ENCODE measurements around the gene GRWD1. TPM values are rescaled to one million over a fixed set of nuclear protein-coding genes. Genes with fewer than 3 reads are reported as not detected.

The GRWD1 gene
- total RNA-seq, 2 donors from 2014 or later, result 36.6 to 39.2 TPM

DNA sequence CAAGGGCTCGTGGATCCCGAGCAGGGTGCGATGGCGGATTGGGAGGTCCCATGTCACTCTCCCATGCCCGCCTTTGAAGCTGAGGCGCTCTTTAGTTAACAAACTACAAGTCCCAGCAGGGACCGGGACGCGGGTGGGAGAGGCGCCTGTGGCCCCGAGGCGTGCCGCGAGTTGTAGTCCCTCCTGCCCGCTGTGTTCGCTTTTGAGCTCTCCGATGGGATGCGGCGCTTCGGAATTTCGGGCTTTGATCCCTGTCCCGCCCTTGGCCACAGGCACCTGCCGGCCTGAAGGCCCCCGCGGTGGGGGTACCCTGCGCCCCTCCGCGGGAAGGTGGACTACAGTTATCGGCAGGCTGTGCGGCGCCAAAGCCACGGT, 34.4 kb downstream of the GRWD1 start:
- Histone ChIP-seq H3K27ac (ENCODE audit: low read depth, low read length) (no peak overlapping the region), H3K4me1 (ENCODE audit: control insufficient read depth, insufficient read depth, low read length) (no peaks in the 10 kb centered on the region), H3K4me3 (ENCODE audit: low read length) (no peak overlapping the region), H3K36me3 (ENCODE audit: control insufficient read depth, insufficient read depth, low read length) (peaks cover 51% of the 10 kb centered on the region), H3K9ac (ENCODE audit: extremely low read depth, low read length, poor library complexity, severe bottlenecking) (no peak overlapping the region), H3K27me3 (ENCODE audit: control insufficient read depth, insufficient read depth, low read length, poor library complexity, severe bottlenecking) (no peaks in the 10 kb centered on the region), H3K9me3 (ENCODE audit: control insufficient read depth, low read length) (no peaks in the 10 kb centered on the region)
- no peak overlapping the region for H3K4me3 Mint-ChIP-seq
- H3K27me3 Mint-ChIP-seq (ENCODE audit: insufficient read depth), result no peaks in the 10 kb centered on the region
- TF ChIP-seq, protein P1, sequence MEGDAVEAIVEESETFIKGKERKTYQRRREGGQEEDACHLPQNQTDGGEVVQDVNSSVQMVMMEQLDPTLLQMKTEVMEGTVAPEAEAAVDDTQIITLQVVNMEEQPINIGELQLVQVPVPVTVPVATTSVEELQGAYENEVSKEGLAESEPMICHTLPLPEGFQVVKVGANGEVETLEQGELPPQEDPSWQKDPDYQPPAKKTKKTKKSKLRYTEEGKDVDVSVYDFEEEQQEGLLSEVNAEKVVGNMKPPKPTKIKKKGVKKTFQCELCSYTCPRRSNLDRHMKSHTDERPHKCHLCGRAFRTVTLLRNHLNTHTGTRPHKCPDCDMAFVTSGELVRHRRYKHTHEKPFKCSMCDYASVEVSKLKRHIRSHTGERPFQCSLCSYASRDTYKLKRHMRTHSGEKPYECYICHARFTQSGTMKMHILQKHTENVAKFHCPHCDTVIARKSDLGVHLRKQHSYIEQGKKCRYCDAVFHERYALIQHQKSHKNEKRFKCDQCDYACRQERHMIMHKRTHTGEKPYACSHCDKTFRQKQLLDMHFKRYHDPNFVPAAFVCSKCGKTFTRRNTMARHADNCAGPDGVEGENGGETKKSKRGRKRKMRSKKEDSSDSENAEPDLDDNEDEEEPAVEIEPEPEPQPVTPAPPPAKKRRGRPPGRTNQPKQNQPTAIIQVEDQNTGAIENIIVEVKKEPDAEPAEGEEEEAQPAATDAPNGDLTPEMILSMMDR (conservative IDR thresholded peaks at IDR 0.05), result no peak
- H3K4me1 Mint-ChIP-seq, result no peaks in the 10 kb centered on the region
- H3K36me3 Mint-ChIP-seq (ENCODE audit: low read depth), result peaks cover 55% of the 10 kb centered on the region
- H3K27ac Mint-ChIP-seq, result no peak overlapping the region
- whole genome bisulfite sequencing, 2 experiments (ENCODE audit: insufficient coverage in 1 of 2, insufficient read length in 1 of 2), result 96% methylated on average over 10 to 32 of the region's 32 CpGs
- no peaks in the 10 kb centered on the region for H3K9me3 Mint-ChIP-seq
- no peak for DNase-seq

DNA sequence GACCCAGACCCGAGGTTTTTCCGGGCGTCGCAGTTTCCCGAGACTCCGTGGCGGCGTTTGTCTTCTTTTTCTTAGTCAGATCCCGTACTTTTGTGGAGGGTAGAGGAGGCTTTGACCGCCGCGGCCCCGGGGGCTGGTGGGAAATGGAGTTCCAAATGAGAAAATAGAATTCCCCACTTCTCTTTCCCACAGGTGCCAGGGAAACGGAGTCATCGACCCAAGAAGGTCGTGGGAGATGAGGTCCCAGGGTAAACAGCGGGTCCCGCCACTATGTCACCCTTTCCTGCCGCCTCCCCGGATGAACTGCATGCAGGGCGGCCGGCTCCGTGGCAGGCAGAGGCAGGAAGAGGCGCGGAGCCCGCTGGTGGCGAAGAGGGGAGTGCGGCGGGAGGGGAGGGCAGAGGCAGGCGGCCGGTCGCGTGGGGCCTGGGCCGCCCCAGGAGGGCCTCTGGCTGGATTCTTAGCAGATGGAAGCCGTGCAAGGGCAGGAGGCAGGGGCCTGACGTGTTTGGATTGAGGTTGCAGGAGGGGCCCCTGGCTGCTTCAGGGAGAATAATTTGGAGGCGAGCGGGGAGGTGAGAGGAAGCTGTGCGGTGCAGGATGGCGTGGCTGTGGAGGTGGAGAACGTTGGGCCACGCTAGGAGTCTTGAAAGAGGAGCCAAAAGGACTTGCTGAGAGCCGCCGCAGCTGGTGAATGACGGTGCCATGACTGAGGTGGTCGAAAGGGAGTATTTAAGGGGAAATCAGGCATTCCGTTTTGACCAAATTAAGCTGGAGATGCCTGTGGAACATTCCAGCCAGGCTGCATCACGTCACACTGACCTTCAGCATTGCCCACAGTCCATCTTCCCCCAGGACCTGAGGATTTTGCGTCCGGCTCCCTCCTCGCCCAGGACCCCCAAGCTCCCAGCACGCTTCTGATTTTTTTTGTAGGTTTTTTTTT, 35.0 kb downstream of the GRWD1 start:
- H3K9me3 ChIP-seq (ENCODE audit: control insufficient read depth, low read length), result no peaks in the 10 kb centered on the region
- H3K9me3 Mint-ChIP-seq, result no peaks in the 10 kb centered on the region
- DNase-seq, result peak; percentile 48
- H3K27me3 ChIP-seq (ENCODE audit: control insufficient read depth, insufficient read depth, low read length, poor library complexity, severe bottlenecking), result no peaks in the 10 kb centered on the region
- no peak overlapping the region for H3K27ac Mint-ChIP-seq
- peak overlapping the region; percentile 53 for H3K27ac ChIP-seq (ENCODE audit: low read depth, low read length)
- TF ChIP-seq, protein P1 (conservative IDR thresholded peaks at IDR 0.05), result no peak
- no peak overlapping the region for H3K4me3 ChIP-seq (ENCODE audit: low read length)
- no peak overlapping the region for H3K4me3 Mint-ChIP-seq
- no peak overlapping the region for H3K9ac ChIP-seq (ENCODE audit: extremely low read depth, low read length, poor library complexity, severe bottlenecking)
- H3K36me3 Mint-ChIP-seq (ENCODE audit: low read depth), result peaks cover 48% of the 10 kb centered on the region
- no peaks in the 10 kb centered on the region for H3K27me3 Mint-ChIP-seq (ENCODE audit: insufficient read depth)
- H3K4me1 ChIP-seq (ENCODE audit: control insufficient read depth, insufficient read depth, low read length), result no peaks in the 10 kb centered on the region
- H3K36me3 ChIP-seq (ENCODE audit: control insufficient read depth, insufficient read depth, low read length), result peaks cover 45% of the 10 kb centered on the region
- H3K4me1 Mint-ChIP-seq, result no peaks in the 10 kb centered on the region
- 93 to 96% methylated on average over 24 to 49 of the region's 52 CpGs for WGBS, 2 experiments (ENCODE audit: insufficient coverage in 1 of 2, insufficient read length in 1 of 2)

DNA sequence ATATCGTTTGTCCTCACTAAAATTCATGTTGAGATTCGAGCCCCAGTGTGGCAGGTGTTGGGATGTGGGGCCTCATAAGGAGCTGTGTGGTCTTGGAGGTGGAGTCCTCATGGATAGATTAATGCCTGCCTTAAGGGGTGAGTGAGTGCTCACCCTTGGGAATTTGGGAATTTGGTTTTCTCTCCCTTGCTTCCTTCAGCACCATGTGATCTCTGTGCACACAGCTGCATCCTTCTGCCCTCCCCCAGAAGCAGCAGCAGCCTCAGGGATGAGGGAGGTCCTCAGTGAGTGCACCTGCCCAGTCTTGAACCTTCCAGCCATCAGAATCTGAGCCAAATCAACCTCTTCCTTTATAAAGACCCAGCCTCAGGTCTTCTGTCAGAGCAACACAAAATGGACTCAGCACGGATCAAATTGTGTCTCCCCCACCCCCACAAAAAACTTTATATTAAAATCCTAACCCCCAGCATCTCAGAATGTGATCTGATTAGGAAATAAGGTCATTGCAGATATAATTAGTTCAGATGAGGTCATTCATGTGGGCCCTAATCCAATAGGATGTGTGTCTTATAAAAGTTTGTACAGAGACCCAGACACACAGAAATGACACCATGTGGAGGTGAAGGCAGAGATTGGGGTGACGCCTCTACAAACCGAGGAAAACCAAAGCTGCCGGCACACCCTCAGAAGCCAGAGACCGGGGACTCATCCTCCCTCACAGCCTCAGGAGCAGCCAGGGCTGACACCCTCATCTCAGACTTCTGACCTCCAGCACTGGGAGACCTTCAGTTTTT, 36.3 kb downstream of the GRWD1 start:
- Mint-ChIP-seq H3K27me3 (ENCODE audit: insufficient read depth) (peaks cover 6% of the 10 kb centered on the region), H3K4me1 (no peaks in the 10 kb centered on the region), H3K9me3 (no peaks in the 10 kb centered on the region), H3K27ac (no peak overlapping the region), H3K36me3 (ENCODE audit: low read depth) (peaks cover 43% of the 10 kb centered on the region), H3K4me3 (no peak overlapping the region)
- TF ChIP-seq, protein P1 (conservative IDR thresholded peaks at IDR 0.05), result no peak
- peaks cover 35% of the 10 kb centered on the region for H3K36me3 ChIP-seq (ENCODE audit: control insufficient read depth, insufficient read depth, low read length)
- no peaks in the 10 kb centered on the region for H3K4me1 ChIP-seq (ENCODE audit: control insufficient read depth, insufficient read depth, low read length)
- no peaks in the 10 kb centered on the region for H3K27me3 ChIP-seq (ENCODE audit: control insufficient read depth, insufficient read depth, low read length, poor library complexity, severe bottlenecking)
- peak overlapping the region; percentile 24 for H3K27ac ChIP-seq (ENCODE audit: low read depth, low read length)
- DNase-seq, result peak; percentile 34
- no peak overlapping the region for H3K4me3 ChIP-seq (ENCODE audit: low read length)
- H3K9ac ChIP-seq (ENCODE audit: extremely low read depth, low read length, poor library complexity, severe bottlenecking), result no peak overlapping the region
- 89 to 90% methylated on average over 6 to 7 of the region's 7 CpGs for WGBS, 2 experiments (ENCODE audit: insufficient coverage in 1 of 2, insufficient read length in 1 of 2)
- no peaks in the 10 kb centered on the region for H3K9me3 ChIP-seq (ENCODE audit: control insufficient read depth, low read length)
